Measurements from ENCODE around the gene ACO1.

ACO1 gene

DNA sequence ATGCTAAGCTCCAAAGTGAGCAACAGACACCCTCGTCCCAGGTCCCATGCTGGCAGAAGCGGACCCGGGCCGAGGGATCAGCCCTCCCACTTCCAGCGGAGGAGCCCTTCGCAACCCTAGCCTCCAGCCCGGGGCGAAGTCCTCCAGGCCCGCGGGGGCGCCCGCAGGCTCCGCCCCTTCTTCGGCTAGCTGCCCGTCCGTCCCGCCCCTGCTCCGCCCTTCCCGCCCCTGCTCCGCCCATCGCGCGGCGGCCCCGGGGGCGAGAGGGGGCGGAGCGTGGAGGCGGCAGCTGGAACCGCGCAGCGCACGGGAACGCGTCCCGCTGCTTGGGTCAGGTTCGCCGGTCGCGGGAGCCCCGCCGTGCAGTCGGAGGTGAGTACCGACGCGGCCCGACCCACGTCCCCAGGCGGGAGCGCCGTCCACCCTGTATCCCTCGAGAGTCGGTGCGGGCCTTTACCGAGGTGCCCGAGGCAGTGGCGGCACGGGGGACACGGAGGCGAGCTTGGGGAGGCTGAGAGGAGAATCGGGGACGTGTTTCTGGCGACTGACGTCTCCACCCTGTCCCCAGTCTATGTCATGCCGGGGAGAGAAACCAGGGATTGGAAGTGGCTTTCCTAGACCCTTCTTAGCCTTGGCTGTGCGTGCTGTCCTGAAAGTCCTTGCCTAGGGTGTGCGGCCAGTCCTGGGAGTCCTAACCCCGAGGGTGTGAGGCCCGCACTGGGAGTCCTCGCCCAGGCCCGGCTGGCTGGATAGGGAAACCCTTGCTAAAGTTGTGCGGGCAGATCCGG is at the start of gene ACO1 (continued):
- TF ChIP-seq, protein P1, sequence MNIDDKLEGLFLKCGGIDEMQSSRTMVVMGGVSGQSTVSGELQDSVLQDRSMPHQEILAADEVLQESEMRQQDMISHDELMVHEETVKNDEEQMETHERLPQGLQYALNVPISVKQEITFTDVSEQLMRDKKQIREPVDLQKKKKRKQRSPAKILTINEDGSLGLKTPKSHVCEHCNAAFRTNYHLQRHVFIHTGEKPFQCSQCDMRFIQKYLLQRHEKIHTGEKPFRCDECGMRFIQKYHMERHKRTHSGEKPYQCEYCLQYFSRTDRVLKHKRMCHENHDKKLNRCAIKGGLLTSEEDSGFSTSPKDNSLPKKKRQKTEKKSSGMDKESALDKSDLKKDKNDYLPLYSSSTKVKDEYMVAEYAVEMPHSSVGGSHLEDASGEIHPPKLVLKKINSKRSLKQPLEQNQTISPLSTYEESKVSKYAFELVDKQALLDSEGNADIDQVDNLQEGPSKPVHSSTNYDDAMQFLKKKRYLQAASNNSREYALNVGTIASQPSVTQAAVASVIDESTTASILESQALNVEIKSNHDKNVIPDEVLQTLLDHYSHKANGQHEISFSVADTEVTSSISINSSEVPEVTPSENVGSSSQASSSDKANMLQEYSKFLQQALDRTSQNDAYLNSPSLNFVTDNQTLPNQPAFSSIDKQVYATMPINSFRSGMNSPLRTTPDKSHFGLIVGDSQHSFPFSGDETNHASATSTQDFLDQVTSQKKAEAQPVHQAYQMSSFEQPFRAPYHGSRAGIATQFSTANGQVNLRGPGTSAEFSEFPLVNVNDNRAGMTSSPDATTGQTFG (tag by site-specific recombination; IDR thresholded peaks at IDR 0.05; ENCODE audit: borderline replicate concordance) = no peak
- TF ChIP-seq ZNF350 (tag by site-specific recombination; IDR thresholded peaks at IDR 0.05) (no peak), ZFP3 (tag by site-specific recombination; IDR thresholded peaks at IDR 0.05; ENCODE audit: low read depth) (no peak), ZNF366 (tag by site-specific recombination; conservative IDR thresholded peaks at IDR 0.05) (no peak), SETDB1 (IDR thresholded peaks at IDR 0.05; ENCODE audit: insufficient read length, low read length) (no peak), KLF10 (tag by site-specific recombination; IDR thresholded peaks at IDR 0.05) (peak; percentile 77), HOXD13 (CRISPR knock-in tag; IDR thresholded peaks at IDR 0.05; ENCODE audit: borderline replicate concordance) (no peak), ZNF302 (tag by site-specific recombination; IDR thresholded peaks at IDR 0.05; ENCODE audit: low read depth) (no peak), ZNF664 (tag by site-specific recombination; IDR thresholded peaks at IDR 0.05) (no peak), ZNF2 (tag by site-specific recombination; IDR thresholded peaks at IDR 0.05) (no peak), ZFP41 (tag by site-specific recombination; IDR thresholded peaks at IDR 0.05; ENCODE audit: borderline replicate concordance) (no peak), ZIC2 (tag by site-specific recombination; IDR thresholded peaks at IDR 0.05) (peak; percentile 40; the same call in 1 of the 2 replicates), ZNF292 (tag by site-specific recombination; IDR thresholded peaks at IDR 0.05; ENCODE audit: borderline replicate concordance, low read depth) (no peak), KLF7 (tag by site-specific recombination; IDR thresholded peaks at IDR 0.05; ENCODE audit: borderline replicate concordance) (no peak), ZNF221 (tag by site-specific recombination; IDR thresholded peaks at IDR 0.05; ENCODE audit: borderline replicate concordance) (no peak), ZNF837 (tag by site-specific recombination; IDR thresholded peaks at IDR 0.05) (no peak), ZNF777 (tag by site-specific recombination; IDR thresholded peaks at IDR 0.05; ENCODE audit: borderline replicate concordance) (peak; percentile 81; the same call in 1 of the 2 replicates), ZNF473 (tag by site-specific recombination; IDR thresholded peaks at IDR 0.05) (no peak)
- TF ChIP-seq, protein P2, sequence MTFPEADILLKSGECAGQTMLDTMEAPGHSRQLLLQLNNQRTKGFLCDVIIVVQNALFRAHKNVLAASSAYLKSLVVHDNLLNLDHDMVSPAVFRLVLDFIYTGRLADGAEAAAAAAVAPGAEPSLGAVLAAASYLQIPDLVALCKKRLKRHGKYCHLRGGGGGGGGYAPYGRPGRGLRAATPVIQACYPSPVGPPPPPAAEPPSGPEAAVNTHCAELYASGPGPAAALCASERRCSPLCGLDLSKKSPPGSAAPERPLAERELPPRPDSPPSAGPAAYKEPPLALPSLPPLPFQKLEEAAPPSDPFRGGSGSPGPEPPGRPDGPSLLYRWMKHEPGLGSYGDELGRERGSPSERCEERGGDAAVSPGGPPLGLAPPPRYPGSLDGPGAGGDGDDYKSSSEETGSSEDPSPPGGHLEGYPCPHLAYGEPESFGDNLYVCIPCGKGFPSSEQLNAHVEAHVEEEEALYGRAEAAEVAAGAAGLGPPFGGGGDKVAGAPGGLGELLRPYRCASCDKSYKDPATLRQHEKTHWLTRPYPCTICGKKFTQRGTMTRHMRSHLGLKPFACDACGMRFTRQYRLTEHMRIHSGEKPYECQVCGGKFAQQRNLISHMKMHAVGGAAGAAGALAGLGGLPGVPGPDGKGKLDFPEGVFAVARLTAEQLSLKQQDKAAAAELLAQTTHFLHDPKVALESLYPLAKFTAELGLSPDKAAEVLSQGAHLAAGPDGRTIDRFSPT (tag by site-specific recombination; IDR thresholded peaks at IDR 0.05) = no peak
- TF ChIP-seq, protein P3, sequence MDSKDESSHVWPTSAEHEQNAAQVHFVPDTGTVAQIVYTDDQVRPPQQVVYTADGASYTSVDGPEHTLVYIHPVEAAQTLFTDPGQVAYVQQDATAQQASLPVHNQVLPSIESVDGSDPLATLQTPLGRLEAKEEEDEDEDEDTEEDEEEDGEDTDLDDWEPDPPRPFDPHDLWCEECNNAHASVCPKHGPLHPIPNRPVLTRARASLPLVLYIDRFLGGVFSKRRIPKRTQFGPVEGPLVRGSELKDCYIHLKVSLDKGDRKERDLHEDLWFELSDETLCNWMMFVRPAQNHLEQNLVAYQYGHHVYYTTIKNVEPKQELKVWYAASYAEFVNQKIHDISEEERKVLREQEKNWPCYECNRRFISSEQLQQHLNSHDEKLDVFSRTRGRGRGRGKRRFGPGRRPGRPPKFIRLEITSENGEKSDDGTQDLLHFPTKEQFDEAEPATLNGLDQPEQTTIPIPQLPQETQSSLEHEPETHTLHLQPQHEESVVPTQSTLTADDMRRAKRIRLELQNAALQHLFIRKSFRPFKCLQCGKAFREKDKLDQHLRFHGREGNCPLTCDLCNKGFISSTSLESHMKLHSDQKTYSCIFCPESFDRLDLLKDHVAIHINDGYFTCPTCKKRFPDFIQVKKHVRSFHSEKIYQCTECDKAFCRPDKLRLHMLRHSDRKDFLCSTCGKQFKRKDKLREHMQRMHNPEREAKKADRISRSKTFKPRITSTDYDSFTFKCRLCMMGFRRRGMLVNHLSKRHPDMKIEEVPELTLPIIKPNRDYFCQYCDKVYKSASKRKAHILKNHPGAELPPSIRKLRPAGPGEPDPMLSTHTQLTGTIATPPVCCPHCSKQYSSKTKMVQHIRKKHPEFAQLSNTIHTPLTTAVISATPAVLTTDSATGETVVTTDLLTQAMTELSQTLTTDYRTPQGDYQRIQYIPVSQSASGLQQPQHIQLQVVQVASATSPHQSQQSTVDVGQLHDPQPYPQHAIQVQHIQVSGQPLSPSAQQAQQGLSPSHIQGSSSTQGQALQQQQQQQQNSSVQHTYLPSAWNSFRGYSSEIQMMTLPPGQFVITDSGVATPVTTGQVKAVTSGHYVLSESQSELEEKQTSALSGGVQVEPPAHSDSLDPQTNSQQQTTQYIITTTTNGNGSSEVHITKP (tag by site-specific recombination; IDR thresholded peaks at IDR 0.05) = no peak
- TF ChIP-seq, protein P4, sequence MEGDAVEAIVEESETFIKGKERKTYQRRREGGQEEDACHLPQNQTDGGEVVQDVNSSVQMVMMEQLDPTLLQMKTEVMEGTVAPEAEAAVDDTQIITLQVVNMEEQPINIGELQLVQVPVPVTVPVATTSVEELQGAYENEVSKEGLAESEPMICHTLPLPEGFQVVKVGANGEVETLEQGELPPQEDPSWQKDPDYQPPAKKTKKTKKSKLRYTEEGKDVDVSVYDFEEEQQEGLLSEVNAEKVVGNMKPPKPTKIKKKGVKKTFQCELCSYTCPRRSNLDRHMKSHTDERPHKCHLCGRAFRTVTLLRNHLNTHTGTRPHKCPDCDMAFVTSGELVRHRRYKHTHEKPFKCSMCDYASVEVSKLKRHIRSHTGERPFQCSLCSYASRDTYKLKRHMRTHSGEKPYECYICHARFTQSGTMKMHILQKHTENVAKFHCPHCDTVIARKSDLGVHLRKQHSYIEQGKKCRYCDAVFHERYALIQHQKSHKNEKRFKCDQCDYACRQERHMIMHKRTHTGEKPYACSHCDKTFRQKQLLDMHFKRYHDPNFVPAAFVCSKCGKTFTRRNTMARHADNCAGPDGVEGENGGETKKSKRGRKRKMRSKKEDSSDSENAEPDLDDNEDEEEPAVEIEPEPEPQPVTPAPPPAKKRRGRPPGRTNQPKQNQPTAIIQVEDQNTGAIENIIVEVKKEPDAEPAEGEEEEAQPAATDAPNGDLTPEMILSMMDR (tag by site-specific recombination; IDR thresholded peaks at IDR 0.05) = no peak
- TF ChIP-seq, protein P5, sequence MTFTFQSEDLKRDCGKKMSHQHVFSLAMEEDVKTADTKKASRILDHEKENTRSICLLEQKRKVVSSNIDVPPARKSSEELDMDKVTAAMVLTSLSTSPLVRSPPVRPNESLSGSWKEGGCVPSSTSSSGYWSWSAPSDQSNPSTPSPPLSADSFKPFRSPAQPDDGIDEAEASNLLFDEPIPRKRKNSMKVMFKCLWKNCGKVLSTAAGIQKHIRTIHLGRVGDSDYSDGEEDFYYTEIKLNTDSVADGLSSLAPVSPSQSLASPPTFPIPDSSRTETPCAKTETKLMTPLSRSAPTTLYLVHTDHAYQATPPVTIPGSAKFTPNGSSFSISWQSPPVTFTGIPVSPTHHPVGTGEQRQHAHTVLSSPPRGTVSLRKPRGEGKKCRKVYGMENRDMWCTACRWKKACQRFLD (tag by site-specific recombination; IDR thresholded peaks at IDR 0.05) = no peak
- TF ChIP-seq, protein P6, sequence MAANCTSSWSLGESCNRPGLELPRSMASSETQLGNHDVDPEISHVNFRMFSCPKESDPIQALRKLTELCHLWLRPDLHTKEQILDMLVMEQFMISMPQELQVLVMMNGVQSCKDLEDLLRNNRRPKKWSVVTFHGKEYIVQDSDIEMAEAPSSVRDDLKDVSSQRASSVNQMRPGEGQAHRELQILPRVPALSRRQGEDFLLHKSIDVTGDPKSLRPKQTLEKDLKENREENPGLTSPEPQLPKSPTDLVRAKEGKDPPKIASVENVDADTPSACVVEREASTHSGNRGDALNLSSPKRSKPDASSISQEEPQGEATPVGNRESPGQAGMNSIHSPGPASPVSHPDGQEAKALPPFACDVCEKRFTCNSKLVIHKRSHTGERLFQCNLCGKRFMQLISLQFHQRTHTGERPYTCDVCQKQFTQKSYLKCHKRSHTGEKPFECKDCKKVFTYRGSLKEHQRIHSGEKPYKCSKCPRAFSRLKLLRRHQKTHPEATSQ (tag by site-specific recombination; IDR thresholded peaks at IDR 0.05) = no peak
- TF ChIP-seq, protein P7, sequence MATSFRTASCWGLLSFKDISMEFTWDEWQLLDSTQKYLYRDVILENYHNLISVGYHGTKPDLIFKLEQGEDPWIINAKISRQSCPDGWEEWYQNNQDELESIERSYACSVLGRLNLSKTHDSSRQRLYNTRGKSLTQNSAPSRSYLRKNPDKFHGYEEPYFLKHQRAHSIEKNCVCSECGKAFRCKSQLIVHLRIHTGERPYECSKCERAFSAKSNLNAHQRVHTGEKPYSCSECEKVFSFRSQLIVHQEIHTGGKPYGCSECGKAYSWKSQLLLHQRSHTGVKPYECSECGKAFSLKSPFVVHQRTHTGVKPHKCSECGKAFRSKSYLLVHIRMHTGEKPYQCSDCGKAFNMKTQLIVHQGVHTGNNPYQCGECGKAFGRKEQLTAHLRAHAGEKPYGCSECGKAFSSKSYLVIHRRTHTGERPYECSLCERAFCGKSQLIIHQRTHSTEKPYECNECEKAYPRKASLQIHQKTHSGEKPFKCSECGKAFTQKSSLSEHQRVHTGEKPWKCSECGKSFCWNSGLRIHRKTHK (tag by site-specific recombination; IDR thresholded peaks at IDR 0.05) = no peak
